ENCODE measurements around the gene TULP1. TPM values are rescaled to one million over a fixed set of nuclear protein-coding genes. Genes with fewer than 3 reads are reported as not detected.

Gene TULP1
- total and polyA plus RNA-seq, 2 of the 13 experiments (the other 11 are each of a cell fraction or from before 2014, with no cell fraction given): not detected

- POLR2A ChIA-PET: no interaction called here
- 96% methylated on average over 13 of the region's 13 CpGs for WGBS (ENCODE audit: low lambda C conversion rate)
Observed at GRCh38 chr6:35483893-35484645, 28.6 kb downstream of the TULP1 start.

More at GRCh38 chr6:35483893-35484645, 28.6 kb downstream of the TULP1 start:
- no peaks in the 10 kb centered on the region for H3K27me3 ChIP-seq (ENCODE audit: control insufficient read depth in 1 of 2, insufficient read depth in 2 of 2, low read length in 2 of 2)
- no peak overlapping the region for H3K27ac ChIP-seq (ENCODE audit: extremely low read length, insufficient read depth, low read length)
- no peaks in the 10 kb centered on the region for H3K9me3 ChIP-seq (ENCODE audit: low read length)
- DNase-seq (ENCODE audit: low spot score): no peak
- TF ChIP-seq ZFY (CRISPR knock-in tag; IDR thresholded peaks at IDR 0.05) (no peak), SAFB2 (CRISPR knock-in tag; IDR thresholded peaks at IDR 0.05; ENCODE audit: borderline replicate concordance, low read depth) (no peak), PCBP1 (IDR thresholded peaks at IDR 0.05; ENCODE audit: borderline replicate concordance, low read depth, low read length) (no peak), CBX2 (IDR thresholded peaks at IDR 0.05; ENCODE audit: low read depth, low read length) (no peak), CBX2 (CRISPR knock-in tag; IDR thresholded peaks at IDR 0.05; ENCODE audit: low read depth) (no peak), CBX5 (CRISPR knock-in tag; IDR thresholded peaks at IDR 0.05; ENCODE audit: borderline replicate concordance) (no peak), DR1 (CRISPR knock-in tag; IDR thresholded peaks at IDR 0.05) (no peak), ZNF572 (CRISPR knock-in tag; IDR thresholded peaks at IDR 0.05) (no peak), ZNF546 (CRISPR knock-in tag; conservative IDR thresholded peaks at IDR 0.05) (no peak), NFYB (CRISPR knock-in tag; IDR thresholded peaks at IDR 0.05) (no peak), YEATS4 (CRISPR knock-in tag; IDR thresholded peaks at IDR 0.05; ENCODE audit: borderline replicate concordance) (no peak), YY1 (IDR thresholded peaks at IDR 0.05; ENCODE audit: insufficient read depth, insufficient replicate concordance, low read depth, low read length) (no peak)
- TF ChIP-seq, protein P1, sequence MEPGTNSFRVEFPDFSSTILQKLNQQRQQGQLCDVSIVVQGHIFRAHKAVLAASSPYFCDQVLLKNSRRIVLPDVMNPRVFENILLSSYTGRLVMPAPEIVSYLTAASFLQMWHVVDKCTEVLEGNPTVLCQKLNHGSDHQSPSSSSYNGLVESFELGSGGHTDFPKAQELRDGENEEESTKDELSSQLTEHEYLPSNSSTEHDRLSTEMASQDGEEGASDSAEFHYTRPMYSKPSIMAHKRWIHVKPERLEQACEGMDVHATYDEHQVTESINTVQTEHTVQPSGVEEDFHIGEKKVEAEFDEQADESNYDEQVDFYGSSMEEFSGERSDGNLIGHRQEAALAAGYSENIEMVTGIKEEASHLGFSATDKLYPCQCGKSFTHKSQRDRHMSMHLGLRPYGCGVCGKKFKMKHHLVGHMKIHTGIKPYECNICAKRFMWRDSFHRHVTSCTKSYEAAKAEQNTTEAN (CRISPR knock-in tag; conservative IDR thresholded peaks at IDR 0.05): no peak
- peaks cover 3% of the 10 kb centered on the region for H3K79me2 ChIP-seq (ENCODE audit: insufficient read depth, low read length)
- ATAC-seq: no peak
- H3K36me3 ChIP-seq (replicated peaks in 1 of 2; ENCODE audit: control insufficient read depth in 1 of 2, insufficient read depth in 2 of 2, low read length in 2 of 2): peaks cover 14 to 62% of the 10 kb centered on the region in 2 experiments
- H3K4me1 ChIP-seq (ENCODE audit: insufficient read depth, low read length): no peaks in the 10 kb centered on the region
- BruUV-seq (replicated peaks): no TSS peak
- intact Hi-C loops (cut with micrococcal nuclease; ENCODE audit: unreplicated experiment) (no loop called here), in situ Hi-C loops (cut with HindIII; ENCODE audit: extremely low pct_ligation_motif_present, low pct_unique_long_range_greater_than_20kb) (no loop called here)
- no peak overlapping the region for H3K4me2 ChIP-seq (ENCODE audit: low read depth, low read length)
- FAIRE-seq: no peak
- no peak overlapping the region for H3K4me3 ChIP-seq (replicated peaks in 1 of 3; ENCODE audit: insufficient read depth in 1 of 3, low read depth in 2 of 3, low read length in 3 of 3)
- H2AFZ ChIP-seq (ENCODE audit: low read length): no peak overlapping the region
- peaks cover 17% of the 10 kb centered on the region; the same call in 1 of the 2 replicates for H4K20me1 ChIP-seq (ENCODE audit: insufficient read depth, low read length)
- CTCF ChIA-PET (ENCODE audit: low intra/inter-chr PET ratio, low total read pairs): no interaction called here
- H3K9ac ChIP-seq (ENCODE audit: insufficient read depth, low read depth, low read length): no peak overlapping the region
